ENCODE data around the gene CMTM1. TPM values are rescaled to one million over a fixed set of nuclear protein-coding genes. Genes with fewer than 3 reads are reported as not detected.
A peak's percentile ranks its signal among the peaks of the same experiment; 100 is the strongest.
"Not testable (repeated sequence)": the region's sequence is repeated elsewhere in the genome, so short reads cannot be mapped to it uniquely, and the experiment has no call there.

Gene CMTM1
- total RNA-seq, 1 experiment from 2014 or later = 4.1 TPM

- no peak for DNase-seq
- no peaks in the 10 kb centered on the region for H3K36me3 ChIP-seq
- H3K27me3 ChIP-seq = no peaks in the 10 kb centered on the region
- no peaks in the 10 kb centered on the region for H3K9me3 ChIP-seq
- no peak overlapping the region for H3K4me3 ChIP-seq
Observed at GRCh38 chr16:66574531-66574930, 8.3 kb downstream of the CMTM1 start.

GRCh38 chr16:66575060-66575459 lies 8.8 kb downstream of the CMTM1 start:
- DNase-seq = no peak
- no peaks in the 10 kb centered on the region for H3K9me3 ChIP-seq
- H3K27me3 ChIP-seq = no peaks in the 10 kb centered on the region
- no peak overlapping the region for H3K4me3 ChIP-seq
- H3K36me3 ChIP-seq = no peaks in the 10 kb centered on the region

GRCh38 chr16:66576296-66576695 lies 10.1 kb downstream of the CMTM1 start:
- no peak for DNase-seq
- H3K9me3 ChIP-seq = no peaks in the 10 kb centered on the region
- H3K36me3 ChIP-seq = no peaks in the 10 kb centered on the region
- H3K27me3 ChIP-seq = no peaks in the 10 kb centered on the region
- H3K4me3 ChIP-seq = no peak overlapping the region

GRCh38 chr16:66578651-66579531 lies 12.7 kb downstream of the CMTM1 start, which contains the start of gene CMTM2:
Gene CMTM2 (plus strand): TSS chr16:66579463. CDS start chr16:66579608, 145 bp downstream.
- no peak within 1 kb of the TSS for H3K4me3 ChIP-seq
- DNase-seq = no peak

GRCh38 chr16:66580605-66581209 lies 14.5 kb downstream of the CMTM1 start:
- no peaks in the 10 kb centered on the region for H3K36me3 ChIP-seq
- H3K27me3 ChIP-seq = no peaks in the 10 kb centered on the region
- no peak overlapping the region for H3K4me3 ChIP-seq
- DNase-seq = peak; percentile 37
- no peaks in the 10 kb centered on the region for H3K9me3 ChIP-seq

More at GRCh38 chr16:66578651-66579531, 12.7 kb downstream of the CMTM1 start, which contains the start of gene CMTM2:
- Histone ChIP-seq H3K27me3 (no peaks in the 10 kb centered on the region), H3K9me3 (no peaks in the 10 kb centered on the region), H3K36me3 (no peaks in the 10 kb centered on the region)

GRCh38 chr16:66581246-66581952 lies 15.2 kb downstream of the CMTM1 start:
- peak; percentile 36 for DNase-seq

GRCh38 chr16:66585481-66586239 lies 19.4 kb downstream of the CMTM1 start:
- Histone ChIP-seq H3K9me3 (no peaks in the 10 kb centered on the region), H3K27me3 (no peaks in the 10 kb centered on the region), H3K36me3 (no peaks in the 10 kb centered on the region), H3K4me3 (no peak overlapping the region)
- DNase-seq = no peak

More at GRCh38 chr16:66581246-66581952, 15.2 kb downstream of the CMTM1 start:
- Histone ChIP-seq H3K9me3 (no peaks in the 10 kb centered on the region), H3K27me3 (no peaks in the 10 kb centered on the region), H3K4me3 (no peak overlapping the region), H3K36me3 (no peaks in the 10 kb centered on the region)

- Histone ChIP-seq H3K9me3 (no peaks in the 10 kb centered on the region), H3K4me3 (no peak overlapping the region), H3K36me3 (no peaks in the 10 kb centered on the region), H3K27me3 (no peaks in the 10 kb centered on the region)
- no peak for DNase-seq
Observed at GRCh38 chr16:66587881-66588600, 21.8 kb downstream of the CMTM1 start.

- DNase-seq = peak; percentile 15
- H3K4me3 ChIP-seq = no peak overlapping the region
- H3K36me3 ChIP-seq = no peaks in the 10 kb centered on the region
- H3K27me3 ChIP-seq = no peaks in the 10 kb centered on the region
- H3K9me3 ChIP-seq = no peaks in the 10 kb centered on the region
Observed at GRCh38 chr16:66588981-66589713, 22.9 kb downstream of the CMTM1 start.

GRCh38 chr16:66590322-66590721 lies 24.1 kb downstream of the CMTM1 start:
- DNase-seq = no peak
- H3K9me3 ChIP-seq = no peaks in the 10 kb centered on the region
- no peaks in the 10 kb centered on the region for H3K27me3 ChIP-seq
- no peak overlapping the region for H3K4me3 ChIP-seq
- H3K36me3 ChIP-seq = no peaks in the 10 kb centered on the region

GRCh38 chr16:66591018-66591417 lies 24.8 kb downstream of the CMTM1 start:
- Histone ChIP-seq H3K27me3 (no peaks in the 10 kb centered on the region), H3K36me3 (no peaks in the 10 kb centered on the region), H3K9me3 (no peaks in the 10 kb centered on the region), H3K4me3 (no peak overlapping the region)
- no peak for DNase-seq

GRCh38 chr16:66592241-66592640 lies 26.0 kb downstream of the CMTM1 start:
- DNase-seq = no peak
- Histone ChIP-seq H3K4me3 (no peak overlapping the region), H3K36me3 (no peaks in the 10 kb centered on the region), H3K9me3 (no peaks in the 10 kb centered on the region), H3K27me3 (no peaks in the 10 kb centered on the region)

GRCh38 chr16:66592814-66593213 lies 26.6 kb downstream of the CMTM1 start:
- no peak overlapping the region for H3K4me3 ChIP-seq
- no peaks in the 10 kb centered on the region for H3K9me3 ChIP-seq
- H3K36me3 ChIP-seq = no peaks in the 10 kb centered on the region
- H3K27me3 ChIP-seq = no peaks in the 10 kb centered on the region
- no peak for DNase-seq

- Histone ChIP-seq H3K4me3 (no peak overlapping the region), H3K9me3 (no peaks in the 10 kb centered on the region), H3K27me3 (no peaks in the 10 kb centered on the region), H3K36me3 (no peaks in the 10 kb centered on the region)
- DNase-seq = no peak
Observed at GRCh38 chr16:66594739-66595138, 28.5 kb downstream of the CMTM1 start.

- not testable (repeated sequence) for H3K4me3 ChIP-seq, H3K36me3 ChIP-seq, DNase-seq, H3K9me3 ChIP-seq, H3K27me3 ChIP-seq
Observed at GRCh38 chr16:66596559-66596958, 30.3 kb downstream of the CMTM1 start.
